ENCODE measurements around the gene GSTA2. TPM values are rescaled to one million over a fixed set of nuclear protein-coding genes. Genes with fewer than 3 reads are reported as not detected.
"Not testable (repeated sequence)": the region's sequence is repeated elsewhere in the genome, so short reads cannot be mapped to it uniquely, and the experiment has no call there.

Gene GSTA2
- total RNA-seq (not detected), total RNA-seq (0 reads per million in 29 experiments)
- total RNA-seq (2013) = not detected

DNA sequence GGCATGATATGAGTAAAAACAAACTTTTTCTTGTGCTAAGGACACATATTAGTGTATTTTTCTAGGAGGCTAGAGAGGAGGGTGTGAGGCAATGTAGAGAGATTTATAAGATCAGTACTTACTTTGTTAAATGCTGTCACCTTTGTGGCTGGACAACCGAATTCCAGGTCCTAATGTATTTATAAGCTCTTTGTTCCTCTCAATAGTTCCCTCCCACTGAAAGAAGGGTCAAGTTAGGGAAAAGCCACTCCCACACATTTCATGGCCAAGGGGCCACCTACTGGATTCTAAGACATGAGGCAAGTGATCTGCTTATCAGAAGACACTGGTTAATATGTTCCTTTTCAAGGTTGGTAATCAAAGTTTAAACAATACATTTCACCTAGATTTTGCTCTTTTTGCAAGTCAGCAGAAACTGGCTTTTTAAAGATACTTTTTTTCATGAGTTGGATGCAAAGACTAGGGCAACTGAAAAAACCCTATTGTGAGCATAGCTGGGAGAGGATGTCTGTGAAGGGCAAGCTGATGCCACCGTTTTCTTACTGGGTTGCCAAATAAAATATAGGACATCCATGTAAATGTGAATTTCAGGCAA is at the start of gene GSTA2:
TSS of gene GSTA2 (minus strand) at position 154 of the 595 bp plus-strand sequence. CDS start 5,528 bp downstream, outside the sequence.
- H3K9me3 ChIP-seq; POLR2A ChIA-PET; H3K9me3 Mint-ChIP-seq; H3K27ac ChIP-seq (ENCODE audit: low read length); ATAC-seq (replicated peaks in 1 of 4); H3K36me3 Mint-ChIP-seq; H3K4me1 Mint-ChIP-seq; H3K4me3 Mint-ChIP-seq; H3K36me3 ChIP-seq (ENCODE audit: control insufficient read depth in 2 of 2, extremely low read depth in 1 of 2, insufficient read depth in 1 of 2, low read length in 1 of 2); DNase-seq; H3K4me1 ChIP-seq (ENCODE audit: control insufficient read depth in 1 of 2, extremely low read depth in 1 of 2, insufficient read depth in 2 of 2, low read length in 2 of 2); H3K4me3 ChIP-seq (ENCODE audit: control insufficient read depth in 1 of 2, extremely low read depth in 1 of 2, low read length in 1 of 2); CTCF ChIA-PET; H3K27me3 ChIP-seq (replicated peaks in 1 of 2; ENCODE audit: control insufficient read depth in 2 of 2, extremely low read depth in 1 of 2, insufficient read depth in 2 of 2, low read length in 1 of 2): not testable (repeated sequence)
- Mint-ChIP-seq H3K27ac (peak within 1 kb of the TSS in 1 of 2 donors; percentile 7), H3K27me3 (peaks cover 14 to 32% of the 10 kb centered on the region in 2 donors)
- no CpG with 5 or more reads among the region's 2 CpGs for WGBS (ENCODE audit: insufficient coverage)

DNA sequence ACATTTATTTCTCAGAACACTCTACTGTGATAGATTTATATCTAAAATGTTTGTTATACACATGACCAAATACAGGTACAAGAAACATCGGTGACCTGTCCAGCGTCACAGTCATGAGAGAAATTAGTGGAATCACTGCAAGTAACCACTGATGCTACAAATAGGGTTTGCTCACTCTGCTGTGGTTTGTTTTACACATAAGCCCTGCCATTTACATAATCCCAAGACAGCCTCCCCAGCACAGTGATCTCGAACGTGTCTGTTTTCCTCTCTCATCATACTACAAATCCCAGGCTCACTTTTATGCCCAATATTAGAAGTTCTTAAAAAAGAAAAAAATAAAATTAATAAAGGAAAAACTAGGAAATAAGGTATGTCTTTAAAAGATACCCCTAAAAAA is 46.5 kb upstream of the GSTA2 start:
- not testable (repeated sequence) for DNase-seq

DNA sequence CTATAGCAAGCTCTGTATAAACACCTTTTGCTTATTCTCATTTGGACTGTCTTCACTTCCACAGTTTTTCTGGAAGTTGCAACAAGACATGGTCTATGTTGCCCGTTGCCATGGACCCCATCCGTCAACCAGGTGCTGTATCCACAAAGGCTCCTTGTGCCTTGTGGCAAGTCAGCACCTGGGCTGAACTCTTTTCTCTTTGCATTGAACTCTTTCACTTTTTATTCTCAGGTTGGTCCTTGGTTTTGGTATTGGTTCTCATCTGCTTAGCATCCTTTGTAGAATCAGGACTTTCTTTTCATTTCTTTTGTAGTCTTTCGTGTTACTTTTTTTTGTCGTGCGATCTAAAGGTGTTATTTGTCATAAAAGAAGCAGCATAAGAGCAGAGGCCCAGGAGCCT is 45.4 kb upstream of the GSTA2 start:
- ChIA-PET POLR2A (no interaction called here), CTCF (no interaction called here)
- ATAC-seq (replicated peaks in 1 of 4) = no peak
- H3K9me3 ChIP-seq = no peaks in the 10 kb centered on the region
- no peaks in the 10 kb centered on the region for H3K4me1 ChIP-seq (ENCODE audit: control insufficient read depth in 1 of 2, extremely low read depth in 1 of 2, insufficient read depth in 2 of 2, low read length in 2 of 2)
- no peaks in the 10 kb centered on the region for H3K36me3 Mint-ChIP-seq
- no peak for DNase-seq
- no peaks in the 10 kb centered on the region for H3K36me3 ChIP-seq (ENCODE audit: control insufficient read depth in 2 of 2, extremely low read depth in 1 of 2, insufficient read depth in 1 of 2, low read length in 1 of 2)
- H3K4me3 Mint-ChIP-seq = no peak overlapping the region
- H3K4me1 Mint-ChIP-seq = no peaks in the 10 kb centered on the region
- no peak overlapping the region for H3K27ac ChIP-seq (ENCODE audit: low read length)
- no peak overlapping the region for H3K27ac Mint-ChIP-seq
- no peaks in the 10 kb centered on the region for H3K9me3 Mint-ChIP-seq
- peaks cover 21 to 32% of the 10 kb centered on the region in 2 donors for H3K27me3 Mint-ChIP-seq
- 83% methylated on average over 5 of the region's 5 CpGs for WGBS (ENCODE audit: insufficient coverage)
- H3K4me3 ChIP-seq (ENCODE audit: control insufficient read depth in 1 of 2, extremely low read depth in 1 of 2, low read length in 1 of 2) = no peak overlapping the region
- peaks cover 2 to 6% of the 10 kb centered on the region in 2 experiments for H3K27me3 ChIP-seq (replicated peaks in 1 of 2; ENCODE audit: control insufficient read depth in 2 of 2, extremely low read depth in 1 of 2, insufficient read depth in 2 of 2, low read length in 1 of 2)

More for the DNA sequence above, 46.5 kb upstream of the GSTA2 start:
- H3K27ac ChIP-seq (ENCODE audit: low read length); H3K36me3 ChIP-seq (ENCODE audit: control insufficient read depth in 2 of 2, extremely low read depth in 1 of 2, insufficient read depth in 1 of 2, low read length in 1 of 2); ATAC-seq (replicated peaks in 1 of 4); H3K4me1 Mint-ChIP-seq; H3K4me3 Mint-ChIP-seq; POLR2A ChIA-PET; H3K9me3 ChIP-seq; H3K9me3 Mint-ChIP-seq; H3K27me3 ChIP-seq (replicated peaks in 1 of 2; ENCODE audit: control insufficient read depth in 2 of 2, extremely low read depth in 1 of 2, insufficient read depth in 2 of 2, low read length in 1 of 2); H3K4me1 ChIP-seq (ENCODE audit: control insufficient read depth in 1 of 2, extremely low read depth in 1 of 2, insufficient read depth in 2 of 2, low read length in 2 of 2); H3K27ac Mint-ChIP-seq; H3K36me3 Mint-ChIP-seq; H3K4me3 ChIP-seq (ENCODE audit: control insufficient read depth in 1 of 2, extremely low read depth in 1 of 2, low read length in 1 of 2); CTCF ChIA-PET: not testable (repeated sequence)
- H3K27me3 Mint-ChIP-seq = peaks cover 16 to 29% of the 10 kb centered on the region in 2 donors
- no CpG with 5 or more reads among the region's 4 CpGs for WGBS (ENCODE audit: insufficient coverage)

DNA sequence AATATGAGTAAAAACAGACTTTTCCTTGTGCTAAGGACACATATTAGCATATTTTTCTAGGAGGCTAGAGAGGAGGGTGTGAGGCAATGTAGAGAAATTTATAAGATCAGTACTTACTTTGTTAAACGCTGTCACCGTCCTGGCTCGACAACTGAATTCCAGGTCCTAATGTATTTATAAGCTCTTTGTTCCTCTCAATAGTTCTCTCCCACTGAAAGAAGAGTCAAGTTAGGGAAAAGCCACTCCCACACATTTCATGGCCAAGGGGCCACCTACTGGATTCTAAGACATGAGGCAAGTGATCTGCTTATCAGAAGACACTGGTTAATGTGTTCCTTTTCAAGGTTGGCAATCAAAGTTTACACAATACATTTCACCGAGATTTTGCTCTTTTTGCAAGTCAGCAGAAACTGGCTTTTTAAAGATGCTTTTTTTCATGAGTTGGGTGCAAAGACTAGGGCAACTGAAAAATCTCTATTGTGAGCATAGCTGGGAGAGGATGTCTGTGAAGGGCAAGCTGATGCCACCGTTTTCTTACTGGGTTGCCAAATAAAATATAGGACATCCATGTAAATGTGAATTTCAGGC is 40.5 kb upstream of the GSTA2 start, which contains the start of gene GSTA1:
TSS of gene GSTA1 (minus strand) at position 149 of the 588 bp plus-strand sequence. CDS start 4,549 bp downstream, outside the sequence.
- H3K4me3 ChIP-seq (ENCODE audit: control insufficient read depth in 1 of 2, extremely low read depth in 1 of 2, low read length in 1 of 2); ATAC-seq (replicated peaks in 1 of 4); POLR2A ChIA-PET; H3K4me3 Mint-ChIP-seq; H3K36me3 Mint-ChIP-seq; H3K9me3 Mint-ChIP-seq; H3K27ac Mint-ChIP-seq; H3K36me3 ChIP-seq (ENCODE audit: control insufficient read depth in 2 of 2, extremely low read depth in 1 of 2, insufficient read depth in 1 of 2, low read length in 1 of 2); H3K9me3 ChIP-seq; CTCF ChIA-PET; DNase-seq; H3K27ac ChIP-seq (ENCODE audit: low read length); H3K27me3 ChIP-seq (replicated peaks in 1 of 2; ENCODE audit: control insufficient read depth in 2 of 2, extremely low read depth in 1 of 2, insufficient read depth in 2 of 2, low read length in 1 of 2); H3K4me1 Mint-ChIP-seq; H3K4me1 ChIP-seq (ENCODE audit: control insufficient read depth in 1 of 2, extremely low read depth in 1 of 2, insufficient read depth in 2 of 2, low read length in 2 of 2): not testable (repeated sequence)
- peaks cover 38% of the 10 kb centered on the region in 2 donors for H3K27me3 Mint-ChIP-seq
- WGBS (ENCODE audit: insufficient coverage) = no CpG with 5 or more reads among the region's 5 CpGs

DNA sequence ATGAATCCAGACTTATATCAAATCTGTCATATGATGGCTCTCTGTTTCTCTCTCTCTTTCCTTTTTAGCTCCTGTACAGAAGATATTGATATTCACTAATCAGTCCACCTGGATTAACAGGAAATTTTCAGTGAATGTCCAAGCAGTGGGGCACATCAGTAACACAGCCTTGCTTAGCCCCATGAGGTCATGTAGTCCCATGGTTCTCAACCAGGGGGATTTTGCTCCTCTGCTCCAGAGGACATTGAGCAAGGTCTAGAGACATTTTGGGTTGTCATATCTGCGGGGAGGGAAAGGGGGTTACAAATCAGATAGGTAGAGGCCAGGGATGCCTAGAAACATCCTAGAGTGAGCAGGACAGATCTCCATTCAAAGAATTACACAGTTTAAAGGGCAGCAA is 39.5 kb upstream of the GSTA2 start:
- Mint-ChIP-seq H3K27me3 (peaks cover 31 to 38% of the 10 kb centered on the region in 2 donors), H3K9me3 (no peaks in the 10 kb centered on the region), H3K27ac (no peak overlapping the region), H3K36me3 (no peaks in the 10 kb centered on the region), H3K4me3 (no peak overlapping the region), H3K4me1 (no peaks in the 10 kb centered on the region)
- Histone ChIP-seq H3K27ac (ENCODE audit: low read length) (no peak overlapping the region), H3K4me1 (ENCODE audit: control insufficient read depth in 1 of 2, extremely low read depth in 1 of 2, insufficient read depth in 2 of 2, low read length in 2 of 2) (no peaks in the 10 kb centered on the region), H3K27me3 (replicated peaks in 1 of 2; ENCODE audit: control insufficient read depth in 2 of 2, extremely low read depth in 1 of 2, insufficient read depth in 2 of 2, low read length in 1 of 2) (peaks cover 2% of the 10 kb centered on the region in 2 experiments), H3K9me3 (no peaks in the 10 kb centered on the region), H3K4me3 (ENCODE audit: control insufficient read depth in 1 of 2, extremely low read depth in 1 of 2, low read length in 1 of 2) (no peak overlapping the region), H3K36me3 (ENCODE audit: control insufficient read depth in 2 of 2, extremely low read depth in 1 of 2, insufficient read depth in 1 of 2, low read length in 1 of 2) (no peaks in the 10 kb centered on the region)
- DNase-seq (no peak), ATAC-seq (replicated peaks in 1 of 4) (no peak)
- whole genome bisulfite sequencing (ENCODE audit: insufficient coverage) = no CpG with 5 or more reads among the region's 1 CpG
- CTCF ChIA-PET = no interaction called here
- POLR2A ChIA-PET = no interaction called here

DNA sequence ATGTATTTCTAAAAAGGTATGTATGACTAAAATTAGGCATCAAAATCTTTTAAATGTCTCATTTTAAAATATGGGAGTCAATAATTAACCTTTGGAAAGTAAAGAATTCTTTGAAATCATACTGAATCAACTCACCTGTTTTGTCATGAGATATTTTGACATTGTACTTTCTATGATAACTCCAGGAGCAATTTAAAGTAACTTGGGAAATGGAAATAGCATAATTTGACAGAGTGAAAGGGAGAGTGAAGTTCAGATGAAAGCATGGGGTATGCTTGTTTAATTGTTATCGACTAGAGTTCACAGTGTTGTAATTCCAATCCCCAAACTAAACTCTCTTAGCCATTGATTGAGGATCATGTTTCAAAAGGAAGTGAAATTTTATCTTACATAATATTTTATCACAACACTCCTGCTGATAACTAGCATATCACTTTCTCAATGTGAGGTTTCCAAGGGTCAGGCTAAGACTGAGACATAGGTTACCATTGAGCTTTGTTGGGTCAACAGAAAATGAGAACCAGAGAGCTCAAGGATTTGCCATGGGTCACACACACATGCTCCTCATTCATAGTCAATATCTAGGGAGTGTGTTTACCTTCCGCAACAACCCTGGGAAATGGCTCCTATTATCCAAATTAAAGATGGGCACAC is 38.0 kb upstream of the GSTA2 start:
- POLR2A ChIA-PET = interaction anchor here in 1 of 2 donors (0.6 kb wide), 1 partner anchor 252 kb away, joined by 3 read pairs; no protein-coding TSS in a partner anchor
- H3K9me3 ChIP-seq = no peaks in the 10 kb centered on the region
- no peaks in the 10 kb centered on the region for H3K4me1 ChIP-seq (ENCODE audit: control insufficient read depth in 1 of 2, extremely low read depth in 1 of 2, insufficient read depth in 2 of 2, low read length in 2 of 2)
- H3K27ac ChIP-seq (ENCODE audit: low read length) = no peak overlapping the region
- no CpG with 5 or more reads among the region's 2 CpGs for WGBS (ENCODE audit: insufficient coverage)
- Mint-ChIP-seq H3K4me1 (no peaks in the 10 kb centered on the region), H3K36me3 (no peaks in the 10 kb centered on the region), H3K27me3 (peaks cover 36 to 44% of the 10 kb centered on the region in 2 donors), H3K4me3 (no peak overlapping the region), H3K9me3 (no peaks in the 10 kb centered on the region), H3K27ac (no peak overlapping the region)
- H3K4me3 ChIP-seq (ENCODE audit: control insufficient read depth in 1 of 2, extremely low read depth in 1 of 2, low read length in 1 of 2) = no peak overlapping the region
- no peak for DNase-seq
- CTCF ChIA-PET = no interaction called here
- peaks cover 2% of the 10 kb centered on the region in 2 experiments for H3K27me3 ChIP-seq (replicated peaks in 1 of 2; ENCODE audit: control insufficient read depth in 2 of 2, extremely low read depth in 1 of 2, insufficient read depth in 2 of 2, low read length in 1 of 2)
- ATAC-seq (replicated peaks in 1 of 4) = no peak
- H3K36me3 ChIP-seq (ENCODE audit: control insufficient read depth in 2 of 2, extremely low read depth in 1 of 2, insufficient read depth in 1 of 2, low read length in 1 of 2) = no peaks in the 10 kb centered on the region
